Endodermal cell (in vitro differentiated cells): Measurements from ENCODE around the gene ADI1. TPM values are rescaled to one million over a fixed set of nuclear protein-coding genes. Genes with fewer than 3 reads are reported as not detected.

ENCODE experiments used
- DNase-seq: peaks from one replicate; pipeline ENCODE4 v3.0.0-alpha.2; 2017
- H3K27ac ChIP-seq: 2 replicates; pipeline ENCODE4 v1.5.1; 2013; ENCODE audit warnings: mild to moderate bottlenecking, low read depth, low read length, moderate library complexity
- H3K27me3 ChIP-seq: 2 replicates; pipeline ENCODE4 v1.6.1; 2013; ENCODE audit warnings: mild to moderate bottlenecking, low read length, moderate library complexity; ENCODE audit not compliant: insufficient read depth, control insufficient read depth, poor library complexity, severe bottlenecking
- H3K36me3 ChIP-seq: 2 replicates; pipeline ENCODE4 v1.7.0; 2013; ENCODE audit warnings: mild to moderate bottlenecking, low read length, moderate library complexity; ENCODE audit not compliant: control insufficient read depth, insufficient read depth
- H3K4me1 ChIP-seq: one replicate; pipeline ENCODE4 v1.7.0; 2013; ENCODE audit warnings: low read length; ENCODE audit not compliant: control insufficient read depth, insufficient read depth
- H3K4me3 ChIP-seq: 2 replicates; pipeline ENCODE4 v1.5.1; 2013; ENCODE audit warnings: mild to moderate bottlenecking, low read length, moderate library complexity
- H3K9ac ChIP-seq: 2 replicates; pipeline ENCODE4 v1.6.1; 2013; ENCODE audit warnings: mild to moderate bottlenecking, low read length, moderate library complexity; ENCODE audit not compliant: poor library complexity, severe bottlenecking; ENCODE audit errors: extremely low read depth
- H3K9me3 ChIP-seq: 2 replicates; pipeline ENCODE4 v1.6.1; 2013; ENCODE audit warnings: mild to moderate bottlenecking, low read length, moderate library complexity; ENCODE audit not compliant: control insufficient read depth
- H3K27ac Mint-ChIP-seq: 2 replicates; pipeline ENCODE4 v1.8.0; 2020; ENCODE audit warnings: mixed read lengths
- H3K27me3 Mint-ChIP-seq: 2 replicates; pipeline ENCODE4 v1.8.0; 2021; ENCODE audit warnings: mild to moderate bottlenecking, mixed read lengths; ENCODE audit not compliant: insufficient read depth
- H3K36me3 Mint-ChIP-seq: 2 replicates; pipeline ENCODE4 v1.8.0; 2020; ENCODE audit warnings: low read depth, mixed read lengths
- H3K4me1 Mint-ChIP-seq: 2 replicates; pipeline ENCODE4 v1.8.0; 2020; ENCODE audit warnings: mixed read lengths
- H3K4me3 Mint-ChIP-seq: 2 replicates; pipeline ENCODE4 v1.8.0; 2020; ENCODE audit warnings: mild to moderate bottlenecking, moderate library complexity, mixed read lengths
- H3K9me3 Mint-ChIP-seq: 2 replicates; pipeline ENCODE4 v1.8.0; 2020; ENCODE audit warnings: mild to moderate bottlenecking, mixed read lengths
- WGBS, 2 experiments: methylation state at CpG; one replicate each; pipeline versions ENCODE4 v1.1.5 to v1.1.7; 2013; ENCODE audit warnings: missing lambda C conversion rate in 2 of 2, mixed read lengths in 1 of 2; ENCODE audit not compliant: insufficient coverage in 1 of 2, insufficient read length in 1 of 2; 5-methylcytosine and 5-hydroxymethylcytosine counted together
- total RNA-seq, 2 donors: library from RNA; stranded (reverse); fragmentation: NEBNext Ultra II Directional in 1 of 2; extraction: Animal tissue kit (Norgen Biotek cat#: 25700) in 1 of 2; gene quantifications; 2 replicates in 1 of 2; 3 replicates in 1 of 2; pipeline ENCODE4 v1.2.1, GENCODE V29; 2021
- TF ChIP-seq, protein P1 (sequence below): fragments of 200-600 bp; sonication (generic); conservative IDR thresholded peaks from 2 replicates; pipeline ENCODE4 v1.5.0; 2021; ENCODE audit warnings: antibody characterized with exemption, mild to moderate bottlenecking

ADI1 gene
- total RNA-seq, 2 donors from 2014 or later = 27.1 to 40.1 TPM

DNA sequence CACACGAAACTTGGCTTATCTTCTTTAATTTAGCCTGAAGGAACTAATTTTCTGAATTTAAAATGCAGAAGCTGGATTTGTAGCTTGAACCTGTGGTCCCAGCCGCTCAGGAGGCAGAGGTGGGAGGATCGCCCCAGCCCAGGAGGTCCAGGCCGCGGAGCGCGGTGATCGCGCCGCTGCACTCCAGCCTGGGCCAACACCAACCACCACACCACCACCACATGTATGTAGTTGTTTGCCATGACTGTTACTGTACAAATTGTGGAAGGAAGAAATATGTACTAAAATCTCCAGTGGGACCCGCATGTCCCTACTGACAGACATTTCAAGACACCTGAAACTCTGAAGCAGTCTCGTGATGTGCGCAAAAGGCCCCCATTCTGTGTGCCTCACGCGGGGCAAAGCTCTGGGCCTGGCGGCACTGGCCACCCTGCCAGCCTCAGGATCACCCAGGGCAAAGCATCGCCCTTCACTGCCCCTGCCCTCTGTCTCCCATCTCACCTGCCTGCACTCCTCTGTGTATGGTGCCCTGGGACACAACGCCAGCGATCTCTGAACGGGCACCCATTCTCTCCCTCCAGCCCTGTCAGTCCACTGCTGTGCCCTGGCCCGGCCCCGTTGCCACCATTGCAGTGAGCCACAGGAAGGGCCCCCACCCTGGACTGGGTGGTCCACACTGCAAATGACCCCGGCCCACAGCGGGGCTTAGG, 10.1 kb upstream of the ADI1 start:
- H3K27me3 ChIP-seq = no peaks in the 10 kb centered on the region
- peaks cover 4% of the 10 kb centered on the region for H3K9me3 ChIP-seq
- H3K4me1 ChIP-seq = no peaks in the 10 kb centered on the region
- Mint-ChIP-seq H3K4me1 (no peaks in the 10 kb centered on the region), H3K27me3 (peaks cover 4% of the 10 kb centered on the region), H3K4me3 (no peak overlapping the region), H3K36me3 (no peaks in the 10 kb centered on the region), H3K9me3 (no peaks in the 10 kb centered on the region), H3K27ac (no peak overlapping the region)
- TF ChIP-seq, protein P1, sequence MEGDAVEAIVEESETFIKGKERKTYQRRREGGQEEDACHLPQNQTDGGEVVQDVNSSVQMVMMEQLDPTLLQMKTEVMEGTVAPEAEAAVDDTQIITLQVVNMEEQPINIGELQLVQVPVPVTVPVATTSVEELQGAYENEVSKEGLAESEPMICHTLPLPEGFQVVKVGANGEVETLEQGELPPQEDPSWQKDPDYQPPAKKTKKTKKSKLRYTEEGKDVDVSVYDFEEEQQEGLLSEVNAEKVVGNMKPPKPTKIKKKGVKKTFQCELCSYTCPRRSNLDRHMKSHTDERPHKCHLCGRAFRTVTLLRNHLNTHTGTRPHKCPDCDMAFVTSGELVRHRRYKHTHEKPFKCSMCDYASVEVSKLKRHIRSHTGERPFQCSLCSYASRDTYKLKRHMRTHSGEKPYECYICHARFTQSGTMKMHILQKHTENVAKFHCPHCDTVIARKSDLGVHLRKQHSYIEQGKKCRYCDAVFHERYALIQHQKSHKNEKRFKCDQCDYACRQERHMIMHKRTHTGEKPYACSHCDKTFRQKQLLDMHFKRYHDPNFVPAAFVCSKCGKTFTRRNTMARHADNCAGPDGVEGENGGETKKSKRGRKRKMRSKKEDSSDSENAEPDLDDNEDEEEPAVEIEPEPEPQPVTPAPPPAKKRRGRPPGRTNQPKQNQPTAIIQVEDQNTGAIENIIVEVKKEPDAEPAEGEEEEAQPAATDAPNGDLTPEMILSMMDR = no peak
- H3K4me3 ChIP-seq = no peak overlapping the region
- no peak overlapping the region for H3K27ac ChIP-seq
- DNase-seq = no peak
- 95 to 98% methylated on average over 13 to 22 of the region's 24 CpGs for whole genome bisulfite sequencing, 2 experiments
- H3K36me3 ChIP-seq = no peaks in the 10 kb centered on the region
- no peak overlapping the region for H3K9ac ChIP-seq

DNA sequence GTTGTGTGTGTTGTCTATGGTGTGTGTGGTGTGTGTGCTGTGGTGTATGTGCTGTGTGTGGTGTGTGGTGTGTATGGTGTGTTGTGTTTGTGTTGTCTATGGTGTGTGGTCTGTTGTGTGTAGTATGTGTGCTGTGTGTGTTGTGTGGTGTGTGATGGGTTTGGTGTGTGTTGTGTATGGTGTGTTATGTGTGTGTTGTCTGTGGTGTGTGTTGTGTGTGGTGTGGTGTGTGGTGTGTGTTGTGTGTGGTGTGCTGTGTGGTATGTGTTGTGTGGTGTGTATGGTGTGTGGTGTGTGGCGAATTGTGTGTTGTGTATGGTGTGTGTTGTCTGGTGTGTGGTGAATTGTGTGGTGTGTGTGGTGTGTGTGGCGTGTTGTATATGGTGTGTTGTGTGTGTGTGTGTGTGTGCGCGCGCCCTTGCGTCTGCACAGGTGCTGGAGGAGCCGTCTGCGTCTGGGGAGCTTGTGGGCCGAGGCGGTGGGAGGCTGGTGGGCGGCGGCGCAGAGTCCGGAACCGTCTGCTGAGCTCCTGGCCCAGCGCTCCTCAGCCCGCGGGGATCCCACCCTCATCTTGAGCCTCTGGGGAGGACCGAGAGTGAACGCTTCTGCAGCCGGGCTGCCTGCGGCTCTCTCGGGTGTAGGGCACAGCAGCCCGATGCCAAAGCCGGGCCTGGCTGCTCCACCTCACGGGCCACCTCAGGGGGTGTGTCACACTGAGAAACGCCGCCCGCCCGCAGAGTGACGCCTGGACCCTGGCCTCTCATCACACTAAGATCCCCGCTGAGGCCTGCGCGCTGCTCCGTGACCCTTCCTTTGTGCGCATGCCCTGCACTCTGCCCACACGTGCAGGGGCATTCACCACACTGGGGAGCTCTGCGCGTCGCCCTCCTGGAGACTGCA, 8.8 kb upstream of the ADI1 start:
- Histone ChIP-seq H3K4me3 (no peak overlapping the region), H3K9ac (no peak overlapping the region), H3K4me1 (no peaks in the 10 kb centered on the region), H3K27ac (no peak overlapping the region), H3K27me3 (no peaks in the 10 kb centered on the region), H3K36me3 (no peaks in the 10 kb centered on the region), H3K9me3 (no peaks in the 10 kb centered on the region)
- DNase-seq = no peak
- no peaks in the 10 kb centered on the region for H3K9me3 Mint-ChIP-seq
- H3K4me1 Mint-ChIP-seq = peaks cover 7% of the 10 kb centered on the region
- H3K27ac Mint-ChIP-seq = no peak overlapping the region
- no peaks in the 10 kb centered on the region for H3K36me3 Mint-ChIP-seq
- H3K27me3 Mint-ChIP-seq = peaks cover 4% of the 10 kb centered on the region
- no peak overlapping the region for H3K4me3 Mint-ChIP-seq
- 93 to 95% methylated on average over 34 to 40 of the region's 40 CpGs for WGBS, 2 experiments
- TF ChIP-seq, protein P1 = no peak

DNA sequence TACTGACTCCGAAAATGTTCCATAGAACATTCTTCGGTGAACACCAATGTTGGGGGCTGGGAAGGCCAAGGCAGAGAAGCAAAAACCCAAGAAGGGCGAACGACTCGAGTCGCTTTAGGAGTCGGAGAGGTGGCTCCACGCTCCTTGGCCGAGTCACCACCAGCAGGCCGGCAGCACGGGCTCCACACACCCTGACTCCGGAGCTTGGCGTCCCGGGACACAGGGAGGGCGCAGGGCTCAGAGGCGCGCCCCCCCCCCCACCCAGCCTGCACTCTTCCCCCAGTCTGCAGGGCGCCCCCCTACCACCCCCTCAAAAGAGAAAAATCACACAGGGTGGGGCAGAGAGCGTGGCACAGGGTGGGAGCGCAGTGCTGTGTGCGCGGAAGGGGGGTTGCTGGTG, 7.5 kb upstream of the ADI1 start:
- TF ChIP-seq, protein P1 = no peak
- 90 to 96% methylated on average over 5 to 18 of the region's 22 CpGs for WGBS, 2 experiments

More for the DNA sequence above, 7.5 kb upstream of the ADI1 start:
- Histone ChIP-seq H3K9me3 (no peaks in the 10 kb centered on the region), H3K36me3 (no peaks in the 10 kb centered on the region), H3K27me3 (no peaks in the 10 kb centered on the region), H3K27ac (no peak overlapping the region), H3K4me1 (no peaks in the 10 kb centered on the region), H3K4me3 (no peak overlapping the region), H3K9ac (no peak overlapping the region)
- no peak for DNase-seq
- Mint-ChIP-seq H3K27ac (no peak overlapping the region), H3K4me3 (no peak overlapping the region), H3K27me3 (peaks cover 4% of the 10 kb centered on the region), H3K9me3 (no peaks in the 10 kb centered on the region), H3K4me1 (peaks cover 7% of the 10 kb centered on the region), H3K36me3 (no peaks in the 10 kb centered on the region)
